Left cardiac atrium (tissue), 4 donors: ENCODE data around the gene DIAPH2. TPM values are rescaled to one million over a fixed set of nuclear protein-coding genes. Genes with fewer than 3 reads are reported as not detected.

Experiments
- ATAC-seq, 2 donors: fragments of 200-7000 bp; cut with Tn5 transposase; one replicate each; pipeline ENCODE4 v1.9.1; 2020; ENCODE audit warnings: mild to moderate bottlenecking in 2 of 2, moderate library complexity in 2 of 2
- DNase-seq: peaks from one replicate; pipeline ENCODE4 v3.0.0-alpha.2; 2020
- intact Hi-C, 2 donors: fragments of 100-400 bp; cut with DNase I; formaldehyde crosslinking; loops; one replicate each; pipeline versions ENCODE4 v1.14.1 to v1.15.1; 2022 to 2023
- total RNA-seq, 2 donors: library from RNA; stranded (reverse); fragmentation: NEBNext Ultra II Directional; extraction: Animal tissue kit (Norgen Biotek cat#: 25700); gene quantifications; one replicate each; pipeline ENCODE4 v1.2.1, GENCODE V29; 2021
- donor health status: DM: no; HTN: yes; CAD: no.
- donor health status: DM: no; HTN: yes; CAD: no; lungs with severe emphysema.
- donor health status: DM: yes; HTN: yes; CAD: no.
- donor health status: Dilated cardiomyopathy.

Gene DIAPH2
- total RNA-seq, 2 donors from 2014 or later: 13.0 to 13.3 TPM

DNA sequence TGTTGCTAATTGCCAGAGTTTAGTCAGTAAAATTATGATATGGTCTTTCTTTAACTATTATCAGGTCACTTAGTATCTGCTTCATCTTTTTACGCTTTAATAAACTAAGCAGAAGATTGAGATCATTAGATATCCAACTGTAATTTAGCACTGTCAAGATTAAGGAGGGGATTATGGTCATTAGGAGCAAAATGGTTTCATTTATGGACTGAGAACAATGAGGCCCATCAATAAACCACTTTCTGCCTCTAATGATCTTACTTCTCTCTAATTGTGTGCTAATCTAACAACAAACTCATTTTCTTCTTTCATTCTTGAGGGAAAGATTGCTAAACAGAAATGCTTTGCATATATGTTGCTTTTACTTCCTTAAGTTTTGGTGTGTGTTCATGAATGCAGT lies 539.5 kb downstream of the DIAPH2 start:
- intact Hi-C loops: no loop called here
- DNase-seq (no peak), ATAC-seq (no peak)

DNA sequence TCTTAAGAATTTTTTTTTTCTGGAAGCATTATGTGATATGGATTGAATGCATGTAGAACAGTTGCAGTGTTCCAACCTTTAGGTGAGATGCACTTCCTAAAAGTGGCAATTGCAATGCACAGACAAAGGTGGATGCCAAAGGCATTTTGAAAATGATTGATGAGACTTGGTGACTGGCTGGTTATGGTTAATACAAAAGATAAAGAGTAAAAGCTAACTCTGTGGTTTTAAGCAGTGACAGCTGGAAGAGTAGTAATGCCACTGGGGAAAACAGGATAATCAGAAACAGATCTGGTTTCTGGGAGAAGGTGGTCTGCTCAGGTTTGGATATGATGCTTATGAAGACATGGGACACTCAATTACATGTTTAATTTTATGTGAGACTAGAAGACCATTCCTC lies 544.7 kb downstream of the DIAPH2 start:
- ATAC-seq (no peak), DNase-seq (no peak)
- intact Hi-C loops: no loop called here

DNA sequence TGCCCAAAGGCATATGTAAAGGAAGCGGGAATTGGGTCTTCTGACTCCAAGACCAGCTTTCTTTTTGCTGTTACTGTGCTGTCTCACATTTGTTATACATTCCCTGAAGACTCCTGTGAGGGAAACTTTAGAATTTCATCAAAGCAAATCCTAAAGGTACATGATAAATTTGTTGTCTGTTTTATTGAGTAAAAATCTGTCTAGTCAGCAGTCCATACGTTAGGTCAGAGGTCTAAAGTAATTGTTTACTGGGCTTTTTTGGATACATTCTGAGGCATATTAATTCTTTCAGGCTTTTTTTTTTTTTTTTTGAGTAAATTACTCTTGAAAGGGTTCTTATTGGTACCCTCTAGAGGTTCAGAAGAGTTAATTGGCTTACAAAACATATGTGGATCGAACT lies 546.3 kb downstream of the DIAPH2 start:
- ATAC-seq (no peak), DNase-seq (no peak)
- intact Hi-C loops: no loop called here

DNA sequence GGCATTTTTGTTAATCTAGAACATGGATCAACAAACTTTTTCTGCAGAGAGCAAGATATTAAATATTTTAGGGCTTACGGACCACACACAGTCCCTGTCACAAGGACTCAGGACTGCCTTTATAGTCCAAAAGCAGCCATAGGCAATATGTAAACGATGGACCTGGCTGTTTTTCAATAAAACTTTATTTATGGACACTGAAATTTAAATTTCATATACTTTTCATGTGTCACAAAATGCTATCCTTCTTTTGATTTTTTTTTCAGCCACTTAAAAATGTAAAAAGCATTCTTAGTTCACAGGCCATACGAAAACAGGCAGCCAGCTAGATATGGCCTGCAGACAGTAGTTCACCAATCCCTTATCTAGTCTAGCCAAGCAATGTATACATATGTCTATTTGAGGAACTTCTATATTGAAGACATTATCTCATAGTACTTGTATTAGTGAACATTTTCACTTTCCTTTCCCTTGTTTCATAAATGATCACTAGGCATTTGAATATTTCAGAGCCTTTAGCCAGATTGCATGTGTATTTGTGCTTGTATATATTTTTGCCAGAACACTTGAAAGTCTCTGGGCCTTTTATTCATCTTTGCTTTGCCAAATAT lies 549.9 kb downstream of the DIAPH2 start:
- ATAC-seq: no peak
- DNase-seq: no peak
- intact Hi-C loops: no loop called here

DNA sequence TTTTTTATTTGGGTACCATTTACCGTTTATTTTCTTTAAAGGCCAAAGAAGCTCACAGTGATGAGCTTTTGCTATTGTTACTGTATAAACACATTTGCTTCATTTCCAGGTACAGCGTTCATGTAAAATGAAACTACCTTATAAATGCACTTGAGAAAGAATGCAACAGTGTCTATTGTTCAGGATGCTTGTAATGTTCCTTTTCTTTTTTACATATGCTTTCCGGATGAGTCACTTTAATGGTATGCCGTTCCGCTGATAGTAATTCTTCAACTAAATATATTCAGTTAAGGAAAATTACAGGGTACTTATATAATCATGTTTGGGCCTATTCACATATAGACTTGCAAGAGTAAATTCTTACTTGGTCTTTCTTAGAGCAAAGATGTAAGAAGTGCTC lies 554.0 kb downstream of the DIAPH2 start:
- no peak for DNase-seq
- intact Hi-C loops: no loop called here
- ATAC-seq: no peak

DNA sequence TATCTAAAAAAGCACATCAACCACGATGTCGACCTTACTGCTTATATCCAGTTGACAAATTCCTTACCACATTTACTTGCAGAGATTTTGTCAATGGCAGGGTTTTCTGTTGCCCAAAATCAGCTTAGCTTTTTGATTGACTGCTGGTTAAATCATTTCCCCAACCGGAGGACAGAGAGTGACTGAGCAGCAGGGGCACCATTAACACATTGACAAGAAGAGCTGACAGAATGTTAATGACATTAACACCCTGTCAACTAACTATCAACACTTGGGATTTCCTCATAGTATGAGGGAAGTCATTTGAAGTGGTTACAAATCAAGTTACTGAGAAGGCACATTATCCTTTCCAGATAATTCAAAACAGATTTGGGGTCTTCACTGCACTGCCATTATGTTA lies 567.5 kb downstream of the DIAPH2 start:
- no peak for ATAC-seq
- DNase-seq: no peak
- intact Hi-C loops: no loop called here

DNA sequence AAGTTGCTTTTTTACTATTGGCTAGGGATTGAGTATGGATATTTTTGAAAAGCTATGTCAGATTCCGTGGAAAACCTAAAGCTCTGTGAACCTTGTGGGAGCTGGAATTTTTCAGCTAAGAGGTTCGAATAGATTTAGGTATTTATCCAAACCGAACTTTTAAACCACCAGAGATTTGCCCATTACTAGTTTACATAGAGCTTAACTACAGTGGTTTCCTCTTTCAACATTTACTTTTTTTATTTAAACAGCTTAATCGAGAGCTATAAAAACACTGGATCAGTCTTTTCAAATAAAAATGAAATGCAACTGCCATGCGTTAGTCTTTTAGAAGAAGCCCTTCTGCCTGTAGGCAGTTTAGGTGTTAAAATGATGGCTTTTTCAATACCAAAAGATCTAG lies 576.0 kb downstream of the DIAPH2 start:
- no peak for ATAC-seq
- intact Hi-C loops: no loop called here

DNA sequence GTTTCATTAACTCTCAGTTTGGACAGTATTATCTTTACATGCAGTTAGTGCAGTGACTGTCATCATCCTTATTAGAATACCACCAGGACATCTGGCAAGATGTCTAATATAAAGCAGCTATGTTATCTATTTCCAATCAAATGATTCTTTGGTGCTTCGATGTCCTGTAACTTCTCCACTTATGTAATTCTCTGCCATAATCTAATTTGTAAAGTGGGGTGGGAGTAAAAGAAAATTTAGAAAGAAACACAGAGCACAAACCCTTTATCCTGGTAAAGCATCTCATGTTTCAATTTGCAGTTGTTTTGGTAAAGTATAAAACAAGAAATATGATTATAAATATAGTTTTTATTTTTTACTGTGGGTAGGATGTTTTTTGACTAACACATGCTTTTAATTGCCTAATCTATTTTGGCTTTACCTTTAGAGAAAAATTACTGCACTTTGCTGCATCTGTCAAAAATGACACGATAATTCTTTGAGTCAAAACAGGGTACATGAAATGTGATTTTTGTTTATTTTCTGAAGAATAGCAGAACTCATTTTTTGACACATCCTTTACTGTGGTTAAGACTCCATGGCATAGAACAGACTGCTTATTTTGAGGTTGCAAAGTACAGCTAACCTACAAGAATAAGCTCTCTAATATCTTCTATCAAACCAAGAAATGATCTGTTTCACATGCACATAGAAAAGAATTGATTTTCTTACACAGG lies 581.9 kb downstream of the DIAPH2 start:
- no peak for ATAC-seq
- intact Hi-C loops: no loop called here
- no peak for DNase-seq

More for the DNA sequence above, 576.0 kb downstream of the DIAPH2 start:
- DNase-seq: no peak

DNA sequence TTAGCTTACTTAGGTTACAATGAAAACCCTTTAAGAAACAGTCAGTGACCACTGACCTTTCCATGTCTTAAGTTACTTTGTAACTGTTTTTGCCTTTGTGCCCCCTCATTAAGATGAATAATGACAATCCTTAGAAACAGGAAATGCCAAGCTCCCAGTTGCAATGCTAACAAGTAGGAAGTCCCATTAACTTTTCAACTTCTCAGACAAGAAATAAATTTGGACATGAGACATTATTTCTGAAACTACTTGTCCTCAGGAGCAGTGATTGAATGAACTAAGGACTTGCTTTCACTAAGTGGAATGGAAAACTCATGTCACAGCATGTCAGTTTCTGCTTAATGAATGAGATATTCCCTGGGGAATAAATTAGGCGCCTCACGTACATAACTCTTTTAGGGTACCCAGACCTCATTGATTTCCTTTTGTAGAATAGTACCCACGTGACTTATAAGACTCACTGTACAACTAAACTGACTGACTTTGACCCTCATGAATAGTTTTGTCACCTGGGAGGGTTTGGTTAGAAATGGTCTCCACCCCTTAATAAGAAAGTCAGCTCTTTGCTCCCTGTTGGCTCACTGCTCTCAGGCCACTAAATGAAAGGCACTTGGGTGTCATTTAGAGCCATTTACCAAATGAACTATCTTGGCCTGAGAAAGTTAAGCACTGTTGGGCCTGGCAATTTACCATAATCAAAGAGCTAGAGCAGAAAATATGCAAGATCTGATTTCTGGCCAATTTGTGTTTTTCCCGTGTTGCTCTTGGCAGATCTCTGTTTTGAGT lies 582.9 kb downstream of the DIAPH2 start:
- no peak for DNase-seq
- ATAC-seq: no peak
- intact Hi-C loops: no loop called here

DNA sequence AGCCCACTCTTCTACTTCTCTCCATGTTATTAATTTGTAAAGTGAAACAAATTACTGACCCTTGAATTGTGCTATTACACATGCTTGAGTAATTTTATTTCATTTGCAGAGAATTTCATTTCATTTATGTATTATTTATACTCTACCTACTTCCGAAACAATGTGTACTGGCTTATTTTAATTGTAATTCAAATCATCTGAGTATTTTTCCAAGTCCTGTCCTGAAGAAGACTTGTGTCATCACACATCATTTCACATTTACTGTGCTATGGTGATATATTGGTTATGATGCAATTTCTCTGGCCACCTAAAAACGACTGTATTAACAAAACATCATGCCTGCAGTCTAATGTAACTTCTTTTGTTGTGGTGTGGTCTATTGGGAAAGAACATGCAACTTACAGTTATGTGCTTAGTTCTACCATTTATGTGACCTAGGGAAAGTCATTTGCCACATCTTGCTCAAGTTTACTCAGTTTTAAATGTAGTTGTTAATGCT lies 583.6 kb downstream of the DIAPH2 start:
- intact Hi-C loops: no loop called here
- ATAC-seq: no peak
- DNase-seq: no peak

DNA sequence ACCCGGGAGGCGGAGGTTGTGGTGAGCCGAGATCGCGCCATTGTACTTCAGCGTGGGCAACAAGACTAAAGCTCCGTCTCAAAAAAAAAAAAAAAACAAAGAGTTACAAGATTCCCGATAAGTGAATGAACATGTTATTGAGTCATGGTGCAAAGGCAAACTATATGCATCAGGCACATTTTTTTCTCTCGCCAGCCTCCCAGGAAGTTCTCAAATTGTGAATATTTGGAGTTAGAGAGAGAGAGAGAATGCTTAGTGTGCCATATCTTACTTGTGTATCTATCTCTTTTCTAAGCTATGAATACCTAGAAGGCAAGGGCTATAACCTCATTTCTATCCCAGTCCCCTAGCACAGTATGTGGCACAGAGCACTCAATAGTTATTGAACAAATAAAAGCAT lies 599.9 kb downstream of the DIAPH2 start:
- intact Hi-C loops: no loop called here
- ATAC-seq: no peak
- DNase-seq: no peak

DNA sequence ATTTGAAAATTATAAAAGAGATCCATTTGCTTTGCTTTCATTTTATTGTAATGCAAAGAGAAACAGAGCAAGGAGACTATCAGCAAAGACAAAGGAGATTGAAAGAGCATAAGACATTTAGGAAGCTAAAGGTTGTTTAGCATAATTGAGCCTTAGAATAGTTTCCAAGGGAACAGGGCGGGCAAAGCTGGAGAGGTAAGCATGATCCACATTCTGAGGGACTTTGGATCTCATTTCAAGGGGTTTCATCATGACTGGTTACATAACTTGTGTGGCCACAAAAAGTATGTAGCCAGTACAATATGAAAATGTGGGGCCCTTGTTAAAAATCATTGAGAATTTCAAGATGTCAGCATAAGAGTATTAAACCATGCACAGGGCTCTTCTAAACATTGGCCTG lies 605.6 kb downstream of the DIAPH2 start:
- DNase-seq (no peak), ATAC-seq (no peak)
- intact Hi-C loops: no loop called here

DNA sequence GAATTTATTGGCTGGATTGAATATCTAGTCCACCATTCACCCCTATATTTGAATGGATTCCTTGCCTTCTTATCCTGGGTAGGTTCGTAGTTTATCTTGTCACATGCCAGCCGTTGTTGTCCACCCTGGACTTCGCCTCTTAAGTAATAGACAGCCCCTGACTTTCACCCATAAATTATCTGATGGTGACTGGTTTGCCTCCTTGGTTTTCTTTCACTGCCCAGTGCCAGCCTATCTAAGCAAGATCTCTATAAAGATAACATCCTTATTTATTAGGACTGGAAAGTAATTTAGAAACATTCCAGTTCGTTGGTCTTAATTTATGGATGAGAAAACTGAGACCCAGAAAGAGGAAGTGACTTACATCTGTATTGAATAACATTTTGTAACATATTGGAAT lies 609.4 kb downstream of the DIAPH2 start:
- ATAC-seq: no peak
- intact Hi-C loops: no loop called here
- DNase-seq: no peak

DNA sequence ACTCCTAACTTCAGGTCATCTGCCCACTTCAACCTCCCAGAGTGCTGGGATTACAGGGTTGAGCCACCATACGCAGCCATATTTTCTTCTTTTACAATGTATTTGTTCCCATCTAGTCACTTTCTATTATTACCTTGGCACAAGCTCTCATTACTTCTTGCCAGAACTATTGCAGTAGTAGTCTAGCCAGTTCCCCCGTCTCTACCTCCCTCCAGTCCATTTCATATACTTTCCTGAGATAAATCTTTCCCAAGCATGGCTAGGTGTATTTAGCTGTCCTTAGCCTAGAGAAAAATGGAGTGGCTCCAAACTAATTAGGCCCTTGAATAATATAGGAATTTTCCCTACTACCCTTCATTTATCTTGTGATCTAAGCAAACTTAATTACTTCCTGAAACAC lies 611.3 kb downstream of the DIAPH2 start:
- no peak for ATAC-seq
- intact Hi-C loops: no loop called here
- no peak for DNase-seq

DNA sequence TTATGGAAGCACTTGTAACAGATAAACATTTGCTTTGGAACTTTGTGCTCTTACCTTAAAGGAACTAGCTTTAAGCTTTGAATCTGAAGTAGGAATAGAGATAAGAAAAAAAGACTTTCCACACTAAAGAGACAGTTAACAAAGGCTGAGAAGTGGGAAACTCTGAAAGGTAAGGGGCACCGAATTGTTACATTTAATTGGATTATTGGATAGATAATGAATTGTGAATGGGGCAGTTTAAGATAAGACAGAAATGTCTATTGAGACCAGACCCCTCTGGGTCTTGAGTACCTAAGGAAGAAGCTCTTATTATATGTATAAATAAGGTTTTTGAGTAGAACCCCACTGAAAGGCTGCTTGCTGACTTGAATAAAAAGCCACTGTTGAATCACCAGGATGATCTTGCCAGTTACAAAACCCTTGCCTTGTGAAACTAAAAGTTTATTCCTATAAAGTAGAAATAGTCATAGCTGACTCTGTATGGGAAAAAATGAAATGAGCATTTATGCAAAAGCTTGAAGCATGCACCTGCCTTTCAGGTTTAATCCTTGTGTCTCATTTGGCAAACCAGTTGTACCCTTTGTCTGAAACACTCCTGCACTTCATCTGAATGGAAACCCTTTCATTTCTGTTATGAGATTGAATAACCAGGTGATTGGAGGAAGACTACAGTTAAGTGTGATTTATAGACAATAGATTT lies 622.3 kb downstream of the DIAPH2 start:
- DNase-seq (no peak), ATAC-seq (no peak)
- intact Hi-C loops: no loop called here

DNA sequence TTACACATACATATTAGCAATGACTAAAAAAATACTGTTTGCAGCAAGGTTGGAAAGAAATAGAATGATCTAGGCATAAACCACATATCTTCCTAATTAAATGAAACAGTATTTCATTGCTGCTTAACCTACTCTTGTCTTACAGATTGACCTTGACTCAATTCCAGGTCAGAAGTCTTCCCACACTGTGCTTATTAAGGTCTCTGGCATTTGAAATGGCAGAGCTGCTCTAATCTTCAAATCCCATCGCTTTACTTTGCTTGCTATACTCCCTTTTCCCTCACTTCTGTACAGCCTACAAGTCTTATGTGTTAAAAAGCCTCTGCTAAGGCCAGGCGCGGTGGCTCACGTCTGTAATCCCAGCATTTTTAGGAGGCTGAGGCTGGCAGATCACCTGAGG lies 623.5 kb downstream of the DIAPH2 start:
- intact Hi-C loops: no loop called here
- ATAC-seq (no peak), DNase-seq (no peak)

DNA sequence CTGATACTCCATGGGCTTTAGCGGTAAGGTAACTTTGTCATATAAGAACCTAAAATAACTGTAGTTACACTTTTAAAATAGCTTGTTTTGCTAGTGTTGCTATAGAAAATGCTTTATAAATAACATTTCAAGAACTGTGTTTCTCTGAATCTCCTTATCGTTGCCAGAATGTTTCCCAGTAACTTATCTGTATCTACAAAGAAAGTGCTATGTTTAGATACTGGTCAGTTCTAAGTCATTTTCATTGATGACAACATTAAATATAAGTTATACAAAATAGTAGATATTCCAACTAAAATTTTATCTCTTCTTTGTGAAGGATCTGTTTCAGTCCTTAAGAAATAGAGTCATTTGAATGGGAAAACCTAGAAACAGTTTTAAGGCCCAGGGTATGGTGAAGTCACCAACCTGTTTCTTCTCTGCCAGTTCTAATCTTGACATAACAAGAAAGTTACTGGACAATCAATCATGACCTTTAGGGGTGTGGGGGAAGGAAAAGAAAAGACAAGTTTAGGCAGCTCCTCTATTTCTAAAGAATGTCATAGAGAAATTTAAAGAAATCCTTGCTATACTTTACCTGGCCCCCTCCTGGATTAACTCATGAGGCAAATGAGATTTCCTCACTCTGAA lies 625.0 kb downstream of the DIAPH2 start:
- DNase-seq: no peak
- no peak for ATAC-seq
- intact Hi-C loops: no loop called here

DNA sequence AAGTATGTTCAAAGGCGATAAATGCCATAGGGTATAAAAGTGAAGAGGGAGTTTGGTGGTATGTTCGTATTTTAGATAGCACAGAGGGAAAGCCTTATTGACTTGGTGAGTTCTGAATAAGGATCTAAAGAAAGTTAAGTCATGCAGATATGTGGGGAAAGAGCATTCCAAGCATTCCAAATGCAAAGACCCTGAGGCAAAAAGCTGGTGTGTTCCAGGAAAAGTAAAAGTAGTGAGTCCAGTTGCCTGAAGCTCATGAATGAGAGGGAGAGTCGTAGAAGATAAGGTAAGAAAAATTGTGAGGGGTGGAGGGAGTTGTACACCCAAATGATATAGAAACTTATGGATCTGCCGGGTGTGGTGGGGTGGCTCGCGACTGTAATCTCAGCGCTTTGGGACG lies 625.7 kb downstream of the DIAPH2 start:
- intact Hi-C loops: no loop called here
- ATAC-seq: no peak
- DNase-seq: no peak

DNA sequence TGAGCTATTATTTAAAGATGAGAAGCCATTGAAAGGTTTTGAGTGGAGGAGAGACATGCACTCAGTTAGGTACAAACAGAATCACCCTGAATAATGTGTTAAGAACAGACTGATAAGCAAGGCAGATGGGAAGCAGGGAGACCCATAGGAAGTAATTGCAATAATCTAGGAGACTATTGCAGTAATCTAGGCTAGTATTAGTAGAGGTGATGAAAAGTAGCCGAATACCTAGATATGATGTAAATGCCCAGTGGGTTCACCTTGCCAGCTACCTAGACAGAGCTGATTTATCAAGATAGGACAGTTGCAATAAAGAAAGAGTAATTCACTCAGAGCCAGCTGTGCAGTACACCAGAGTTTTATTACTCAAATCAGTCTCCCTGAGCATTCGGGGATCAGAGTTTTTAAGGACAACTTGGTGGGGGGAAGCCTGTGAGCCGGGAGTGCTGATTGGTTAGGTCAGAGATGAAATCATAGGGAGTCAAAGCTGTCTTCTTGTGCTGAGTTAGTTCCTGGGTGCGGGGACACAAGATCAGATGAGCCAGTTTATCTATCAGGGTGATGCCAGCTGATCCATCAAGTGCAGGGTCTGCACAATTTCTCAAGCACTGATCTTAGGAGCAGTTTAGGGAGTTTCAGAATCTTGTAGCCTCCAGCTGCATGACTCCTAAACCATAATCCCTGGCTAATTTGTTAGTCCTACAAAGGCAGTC lies 626.6 kb downstream of the DIAPH2 start:
- no peak for DNase-seq
- ATAC-seq: no peak
- intact Hi-C loops: no loop called here
